ENCODE data around the gene GCDH. TPM values are rescaled to one million over a fixed set of nuclear protein-coding genes. Genes with fewer than 3 reads are reported as not detected.

The GCDH gene
- total RNA-seq, 2 donors from 2014 or later = 58.1 to 62.9 TPM

- TF ChIP-seq, protein P1, sequence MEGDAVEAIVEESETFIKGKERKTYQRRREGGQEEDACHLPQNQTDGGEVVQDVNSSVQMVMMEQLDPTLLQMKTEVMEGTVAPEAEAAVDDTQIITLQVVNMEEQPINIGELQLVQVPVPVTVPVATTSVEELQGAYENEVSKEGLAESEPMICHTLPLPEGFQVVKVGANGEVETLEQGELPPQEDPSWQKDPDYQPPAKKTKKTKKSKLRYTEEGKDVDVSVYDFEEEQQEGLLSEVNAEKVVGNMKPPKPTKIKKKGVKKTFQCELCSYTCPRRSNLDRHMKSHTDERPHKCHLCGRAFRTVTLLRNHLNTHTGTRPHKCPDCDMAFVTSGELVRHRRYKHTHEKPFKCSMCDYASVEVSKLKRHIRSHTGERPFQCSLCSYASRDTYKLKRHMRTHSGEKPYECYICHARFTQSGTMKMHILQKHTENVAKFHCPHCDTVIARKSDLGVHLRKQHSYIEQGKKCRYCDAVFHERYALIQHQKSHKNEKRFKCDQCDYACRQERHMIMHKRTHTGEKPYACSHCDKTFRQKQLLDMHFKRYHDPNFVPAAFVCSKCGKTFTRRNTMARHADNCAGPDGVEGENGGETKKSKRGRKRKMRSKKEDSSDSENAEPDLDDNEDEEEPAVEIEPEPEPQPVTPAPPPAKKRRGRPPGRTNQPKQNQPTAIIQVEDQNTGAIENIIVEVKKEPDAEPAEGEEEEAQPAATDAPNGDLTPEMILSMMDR (conservative IDR thresholded peaks at IDR 0.05) = no peak
- WGBS, 2 experiments (ENCODE audit: insufficient coverage in 1 of 2, insufficient read length in 1 of 2) = 5 to 7% methylated on average over 35 to 51 of the region's 51 CpGs
- peaks cover 26% of the 10 kb centered on the region for H3K36me3 ChIP-seq (ENCODE audit: control insufficient read depth, insufficient read depth, low read length)
- H3K4me1 ChIP-seq (ENCODE audit: control insufficient read depth, insufficient read depth, low read length) = peaks cover 7% of the 10 kb centered on the region
- no peak within 1 kb of the TSS for H3K27ac ChIP-seq (ENCODE audit: low read depth, low read length)
- Mint-ChIP-seq H3K36me3 (ENCODE audit: low read depth) (peaks cover 26% of the 10 kb centered on the region), H3K27ac (peak within 1 kb of the TSS; percentile 88), H3K4me3 (peak within 1 kb of the TSS; percentile 92), H3K27me3 (ENCODE audit: insufficient read depth) (no peaks in the 10 kb centered on the region), H3K9me3 (no peaks in the 10 kb centered on the region), H3K4me1 (peaks cover 18% of the 10 kb centered on the region)
- no peaks in the 10 kb centered on the region for H3K9me3 ChIP-seq (ENCODE audit: control insufficient read depth, low read length)
- H3K27me3 ChIP-seq (ENCODE audit: control insufficient read depth, insufficient read depth, low read length, poor library complexity, severe bottlenecking) = no peaks in the 10 kb centered on the region
- peak within 1 kb of the TSS; percentile 71 for H3K9ac ChIP-seq (ENCODE audit: extremely low read depth, low read length, poor library complexity, severe bottlenecking)
- H3K4me3 ChIP-seq (ENCODE audit: low read length) = peak within 1 kb of the TSS; percentile 98
- peak; percentile 97 for DNase-seq
Measured at GRCh38 chr19:12933287-12934072, 42.5 kb downstream of the GCDH start, which contains the start of gene FARSA. Gene FARSA, minus strand, starts transcription at chr19:12933711. Its CDS starts 15 bp downstream, at chr19:12933696.

- 96% methylated on average over 9 to 10 of the region's 10 CpGs for WGBS, 2 experiments (ENCODE audit: insufficient coverage in 1 of 2, insufficient read length in 1 of 2)
- H3K9me3 ChIP-seq (ENCODE audit: control insufficient read depth, low read length) = no peaks in the 10 kb centered on the region
- no peak overlapping the region for H3K27ac ChIP-seq (ENCODE audit: low read depth, low read length)
- TF ChIP-seq, protein P1 (conservative IDR thresholded peaks at IDR 0.05) = no peak
- peaks cover 8% of the 10 kb centered on the region for H3K4me1 ChIP-seq (ENCODE audit: control insufficient read depth, insufficient read depth, low read length)
- no peaks in the 10 kb centered on the region for H3K27me3 ChIP-seq (ENCODE audit: control insufficient read depth, insufficient read depth, low read length, poor library complexity, severe bottlenecking)
- no peak overlapping the region for H3K4me3 Mint-ChIP-seq
- H3K9me3 Mint-ChIP-seq = no peaks in the 10 kb centered on the region
- no peak overlapping the region for H3K4me3 ChIP-seq (ENCODE audit: low read length)
- peaks cover 25% of the 10 kb centered on the region for H3K36me3 ChIP-seq (ENCODE audit: control insufficient read depth, insufficient read depth, low read length)
- H3K9ac ChIP-seq (ENCODE audit: extremely low read depth, low read length, poor library complexity, severe bottlenecking) = no peak overlapping the region
- H3K4me1 Mint-ChIP-seq = peaks cover 27% of the 10 kb centered on the region
- no peak for DNase-seq
- no peak overlapping the region for H3K27ac Mint-ChIP-seq
- peaks cover 28% of the 10 kb centered on the region for H3K36me3 Mint-ChIP-seq (ENCODE audit: low read depth)
- no peaks in the 10 kb centered on the region for H3K27me3 Mint-ChIP-seq (ENCODE audit: insufficient read depth)
Measured at GRCh38 chr19:12935071-12935470, 44.1 kb downstream of the GCDH start.

DNA sequence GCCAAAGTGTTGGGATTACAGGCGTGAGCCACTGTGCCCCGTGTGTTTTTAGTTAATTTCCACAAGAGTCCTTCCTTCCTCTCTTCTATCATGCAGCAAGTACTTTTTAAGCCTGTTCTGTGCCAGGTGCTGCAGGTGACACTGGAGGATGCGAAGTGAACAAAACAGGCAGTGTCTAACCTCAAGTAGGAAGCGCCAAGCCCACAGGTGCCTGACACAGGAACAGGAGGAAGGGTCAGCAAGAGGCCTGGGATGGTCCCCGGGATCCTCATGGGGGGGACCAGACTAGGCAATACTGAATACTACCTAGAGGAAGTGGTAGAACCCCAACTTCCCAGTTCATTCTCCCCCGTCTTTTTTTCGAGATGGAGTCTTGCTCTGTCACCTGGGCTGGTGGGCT lies 45.6 kb downstream of the GCDH start:
- H3K27ac ChIP-seq (ENCODE audit: low read depth, low read length) = no peak overlapping the region
- H3K9me3 Mint-ChIP-seq = no peaks in the 10 kb centered on the region
- H3K36me3 ChIP-seq (ENCODE audit: control insufficient read depth, insufficient read depth, low read length) = peaks cover 28% of the 10 kb centered on the region
- TF ChIP-seq, protein P1 (conservative IDR thresholded peaks at IDR 0.05) = no peak
- H3K27ac Mint-ChIP-seq = peak overlapping the region; percentile 56
- 88 to 91% methylated on average over 6 to 7 of the region's 7 CpGs for WGBS, 2 experiments (ENCODE audit: insufficient coverage in 1 of 2, insufficient read length in 1 of 2)
- no peak overlapping the region for H3K9ac ChIP-seq (ENCODE audit: extremely low read depth, low read length, poor library complexity, severe bottlenecking)
- no peaks in the 10 kb centered on the region for H3K9me3 ChIP-seq (ENCODE audit: control insufficient read depth, low read length)
- no peak overlapping the region for H3K4me3 ChIP-seq (ENCODE audit: low read length)
- H3K4me1 ChIP-seq (ENCODE audit: control insufficient read depth, insufficient read depth, low read length) = peaks cover 12% of the 10 kb centered on the region
- no peaks in the 10 kb centered on the region for H3K27me3 ChIP-seq (ENCODE audit: control insufficient read depth, insufficient read depth, low read length, poor library complexity, severe bottlenecking)
- H3K27me3 Mint-ChIP-seq (ENCODE audit: insufficient read depth) = no peaks in the 10 kb centered on the region
- DNase-seq = peak; percentile 53
- peaks cover 36% of the 10 kb centered on the region for H3K4me1 Mint-ChIP-seq
- peaks cover 34% of the 10 kb centered on the region for H3K36me3 Mint-ChIP-seq (ENCODE audit: low read depth)
- H3K4me3 Mint-ChIP-seq = no peak overlapping the region
